ENCODE measurements around the gene GPR148.

The GPR148 gene

GRCh38 chr2:130778781-130779180, 49.9 kb downstream of the GPR148 start:
- DNase-seq = no peak

All from T1000 (cell line).